Adipose tissue (tissue), 3 donors: ENCODE data around the gene SPI1. TPM values are rescaled to one million over a fixed set of nuclear protein-coding genes. Genes with fewer than 3 reads are reported as not detected.

Experiments used
- H3K27ac ChIP-seq: one replicate; pipeline ENCODE4 v1.5.1; 2013; ENCODE audit warnings: low read depth, low read length
- WGBS, 3 donors: extraction: QIAGEN DNeasy Blood & Tissue Kit; methylation state at CpG; one replicate each; pipeline ENCODE4 v1.1.7; 2013; 5-methylcytosine and 5-hydroxymethylcytosine counted together
- polyA plus RNA-seq, 3 donors: library from polyadenylated mRNA; stranded (reverse); fragments of 200-250 nt; gene quantifications; one replicate each; pipeline ENCODE4 v1.2.3, GENCODE V29; 2013
- donor health status: healthy with polysubstance abuse.
- donor health status: Bipolar disorder and iron deficiency.
- donor health status: healthy.

The SPI1 gene
- polyA plus RNA-seq, 3 donors, result 4.9 to 69.3 (median 49.3) TPM

DNA sequence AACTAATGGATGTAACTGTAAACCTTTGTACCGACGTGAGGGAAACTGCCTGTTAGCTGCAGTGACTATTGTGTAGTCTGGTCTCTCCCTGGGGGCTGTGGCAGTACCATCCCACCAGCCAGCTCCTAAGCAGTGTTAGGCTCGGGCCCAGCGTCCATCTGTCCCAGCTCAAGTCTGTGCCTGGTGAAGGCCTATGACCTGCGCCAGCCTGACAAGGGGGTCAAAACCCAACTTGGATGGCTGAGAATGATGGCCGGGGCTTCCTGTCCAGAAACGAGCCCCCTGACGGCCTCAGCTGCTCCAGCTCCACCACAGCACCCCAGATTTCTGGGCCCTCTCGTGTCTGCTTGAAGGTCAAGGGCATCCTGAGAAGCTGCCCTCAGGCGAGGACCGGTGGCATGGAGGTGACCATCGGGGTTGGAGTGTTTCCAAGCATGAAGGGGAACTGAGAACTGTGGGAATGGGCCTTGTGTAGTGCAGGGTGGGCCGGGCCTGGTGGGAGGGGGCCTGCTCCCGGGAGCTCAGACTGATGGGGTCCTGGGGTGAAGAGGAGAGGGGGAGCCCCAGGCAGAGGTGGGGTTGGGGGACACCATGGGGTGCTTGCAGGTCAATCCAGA is 14.3 kb upstream of the SPI1 start:
- WGBS, 3 donors, result 67 to 82% (median 68%) methylated on average over 14 of the region's 14 CpGs

DNA sequence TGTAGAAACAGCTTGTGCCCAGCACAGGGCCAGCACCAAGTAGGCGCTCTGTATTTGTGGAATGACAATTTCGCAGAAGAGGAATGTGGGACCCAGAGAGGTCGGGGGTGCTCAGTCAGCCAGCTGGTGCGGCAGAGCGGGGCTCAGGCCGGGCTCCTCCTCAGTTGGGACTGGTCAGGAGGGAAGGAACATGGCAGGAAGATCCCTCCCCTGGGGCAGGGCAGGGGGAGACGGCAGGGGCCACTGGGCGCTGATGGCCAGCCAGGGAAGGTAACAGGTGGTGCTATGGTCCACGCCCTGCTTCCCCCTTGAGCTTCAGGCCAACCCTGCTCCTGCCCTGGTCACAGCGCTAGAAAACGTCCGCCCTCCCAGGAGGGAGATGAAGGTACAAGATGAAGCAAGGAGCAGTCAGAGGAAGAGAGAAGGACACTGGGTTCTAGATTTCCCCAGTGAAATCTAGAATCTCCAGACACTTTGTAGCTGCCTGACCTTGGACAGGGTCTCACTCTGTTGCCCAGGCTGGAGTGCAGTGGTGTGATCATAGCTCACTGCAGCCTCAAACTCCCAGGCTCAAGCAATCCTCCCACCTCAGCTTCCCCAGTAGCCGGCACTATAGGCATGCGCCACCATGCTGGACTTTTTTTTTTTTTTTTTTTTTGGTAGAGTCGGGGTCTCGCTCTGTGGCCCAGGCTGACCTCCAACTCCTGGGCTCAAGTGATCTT is 13.5 kb upstream of the SPI1 start:
- no peak overlapping the region for H3K27ac ChIP-seq
- 81 to 92% (median 84%) methylated on average over 16 of the region's 16 CpGs for WGBS, 3 donors

More for the DNA sequence above, 14.3 kb upstream of the SPI1 start:
- peak overlapping the region; percentile 40 for H3K27ac ChIP-seq

DNA sequence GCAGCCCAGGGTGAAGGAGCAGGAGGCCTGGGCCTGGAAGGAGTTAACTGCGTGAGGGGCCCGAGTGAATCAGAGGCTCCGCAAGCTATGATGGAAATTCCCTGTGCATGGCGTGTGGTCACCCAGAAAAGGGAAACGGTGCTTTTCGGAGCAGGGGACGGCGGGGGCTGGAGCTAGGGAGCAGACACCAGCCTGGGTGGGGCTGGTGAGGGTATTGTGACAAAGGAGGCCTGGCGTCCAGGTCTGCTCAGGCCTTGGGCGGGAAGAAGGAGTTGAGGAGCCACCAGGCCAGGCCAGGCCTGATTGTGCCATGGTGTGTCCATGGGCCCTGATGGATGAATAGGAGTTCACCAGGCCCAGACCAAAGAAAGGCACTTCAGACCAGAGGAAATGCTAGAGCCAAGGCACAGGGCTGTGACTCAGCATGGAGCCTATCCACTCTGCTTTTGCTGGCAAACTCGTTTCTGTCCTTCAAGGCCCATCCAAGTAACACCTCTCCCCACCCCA is 12.8 kb upstream of the SPI1 start:
- peak overlapping the region; percentile 40 for H3K27ac ChIP-seq
- 44 to 84% (median 72%) methylated on average over 11 of the region's 11 CpGs for WGBS, 3 donors

DNA sequence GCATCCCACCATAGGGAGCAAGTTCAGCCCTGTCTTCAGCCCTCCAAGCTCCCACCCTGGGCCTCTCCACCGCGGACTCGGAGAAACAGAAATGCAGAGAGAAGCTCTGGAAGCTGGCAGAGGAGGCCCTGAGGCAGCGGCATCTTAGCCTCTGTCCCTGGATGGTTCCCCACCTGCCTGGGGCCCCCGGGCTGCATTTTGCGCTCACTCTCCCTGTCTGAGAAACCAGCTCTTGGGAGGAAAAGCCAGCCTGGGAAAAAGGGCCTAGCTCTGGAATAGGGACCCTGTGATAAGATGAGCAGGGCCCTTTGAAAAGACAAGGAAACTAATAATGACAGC is 12.0 kb upstream of the SPI1 start:
- 91 to 94% (median 93%) methylated on average over 6 of the region's 6 CpGs for WGBS, 3 donors
- H3K27ac ChIP-seq, result no peak overlapping the region

DNA sequence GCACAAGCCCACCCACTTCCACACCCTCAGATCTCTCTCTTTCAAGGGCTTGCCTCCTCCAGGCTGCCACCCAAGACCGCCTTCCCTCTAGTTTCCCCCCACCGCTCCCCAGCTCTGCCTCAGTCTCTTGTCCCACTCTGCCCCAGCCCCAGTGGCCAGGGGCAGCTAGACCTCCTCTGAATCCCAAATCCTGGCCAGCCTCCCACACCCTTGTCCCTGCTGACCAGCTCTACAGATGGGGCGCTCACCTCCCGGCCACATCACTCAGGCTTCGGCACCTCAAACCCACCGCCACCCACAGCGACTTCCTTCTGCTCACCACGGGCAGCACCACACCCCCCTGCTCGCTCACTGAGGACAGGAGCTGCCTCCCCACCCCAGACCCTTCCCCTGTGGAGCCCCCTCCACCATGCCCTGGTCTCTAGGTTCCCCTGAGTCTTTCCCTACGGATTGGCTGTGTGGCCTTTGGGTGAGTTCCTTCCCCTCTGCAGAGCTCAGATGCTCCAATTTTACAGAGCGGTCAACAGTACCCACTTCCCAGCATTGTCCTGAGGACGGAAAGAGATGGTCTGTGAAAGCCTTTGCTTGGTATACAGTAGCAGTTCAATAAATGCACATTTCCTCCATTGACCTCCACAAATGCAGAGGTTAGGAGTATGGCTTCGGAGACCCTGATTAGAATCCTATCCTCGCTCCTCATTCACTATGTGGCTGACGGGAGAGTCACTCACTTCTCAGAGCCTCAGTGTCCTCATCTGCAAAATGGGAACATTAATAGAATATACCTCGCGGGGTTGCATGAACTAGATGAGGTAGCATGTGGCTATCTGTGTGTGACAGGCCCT is 11.5 kb upstream of the SPI1 start:
- WGBS, 3 donors, result 70 to 84% (median 73%) methylated on average over 17 of the region's 17 CpGs
- peak overlapping the region; percentile 76 for H3K27ac ChIP-seq

DNA sequence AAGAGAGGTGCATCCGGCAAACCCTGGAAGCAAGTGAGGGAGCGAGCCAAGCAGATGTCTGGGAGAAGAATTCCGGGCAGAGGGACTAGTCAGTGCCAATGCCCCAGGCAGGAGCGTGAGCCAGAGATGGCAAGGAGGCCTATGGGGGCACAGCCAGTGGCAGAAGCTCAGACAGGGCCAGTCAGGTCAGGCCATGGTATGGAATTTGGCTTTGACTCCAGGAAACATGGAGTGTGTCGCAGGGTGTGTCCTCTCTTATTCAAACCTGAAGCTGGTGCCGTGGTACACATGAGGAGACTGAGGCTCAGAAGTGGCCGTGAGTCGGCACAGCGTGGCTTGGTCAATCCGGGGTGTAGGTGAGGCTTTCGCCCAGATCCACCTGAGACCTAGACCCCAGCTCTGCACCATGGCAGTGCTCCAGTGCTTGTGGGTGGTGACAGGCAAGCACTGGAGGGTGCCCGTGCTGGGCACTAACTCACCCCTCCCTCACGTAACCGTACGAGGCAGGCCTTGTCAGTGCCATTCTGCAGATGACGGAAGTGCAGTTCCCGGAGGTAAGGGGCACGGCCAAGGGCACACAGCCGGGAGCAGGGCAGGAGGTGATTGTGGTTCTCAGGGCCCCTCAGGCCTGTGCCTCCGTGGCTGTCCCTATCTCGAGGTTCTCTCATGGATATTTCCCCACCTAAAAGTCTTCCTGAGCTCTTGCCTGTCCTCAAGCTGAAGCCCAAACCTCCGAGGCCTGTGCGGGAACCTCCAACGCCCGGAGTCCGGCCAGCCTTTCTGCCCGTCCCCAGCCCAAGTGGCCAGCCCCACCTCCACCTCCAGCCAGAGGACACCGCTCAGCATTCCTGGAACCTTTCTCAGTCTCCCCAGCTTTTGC is 10.6 kb upstream of the SPI1 start:
- whole genome bisulfite sequencing, 3 donors, result 64 to 83% (median 74%) methylated on average over 28 of the region's 28 CpGs
- H3K27ac ChIP-seq, result peak overlapping the region; percentile 76

DNA sequence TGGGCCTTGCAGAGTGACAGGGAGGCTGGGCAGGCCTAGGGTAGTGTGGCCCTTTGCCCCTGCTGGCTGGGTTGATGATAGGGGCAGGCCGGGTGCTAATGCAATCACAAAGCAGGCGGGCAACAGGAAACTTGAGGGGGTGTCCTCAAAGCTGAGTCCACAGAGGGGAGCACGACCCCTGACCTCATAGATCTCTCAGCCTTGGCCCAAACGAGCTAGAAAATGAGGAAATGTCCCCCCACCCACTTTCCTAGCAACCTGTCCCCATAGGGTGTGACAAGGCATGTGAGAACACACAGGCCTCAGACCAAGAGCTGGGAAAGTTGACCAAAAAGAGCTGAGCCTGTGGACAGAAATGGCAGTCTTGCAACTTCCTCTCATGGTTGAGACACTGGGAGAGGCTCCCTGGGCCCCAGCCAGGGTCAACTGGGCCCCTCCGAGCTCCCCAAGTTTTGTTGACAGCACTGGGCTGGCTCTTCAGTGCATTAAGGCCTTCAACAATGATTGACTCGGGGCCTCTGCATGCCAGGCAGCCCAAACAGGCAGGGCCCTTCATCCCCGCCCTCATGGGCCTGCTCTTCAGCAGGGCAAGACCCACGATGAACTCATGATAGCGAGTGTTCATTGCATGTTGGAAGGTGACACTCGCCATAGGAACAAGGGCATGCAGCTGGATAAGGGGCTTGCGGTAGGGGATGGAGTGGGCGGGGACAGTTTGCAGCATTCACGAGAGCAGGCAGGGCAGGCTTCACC is 9.8 kb upstream of the SPI1 start:
- H3K27ac ChIP-seq, result peak overlapping the region; percentile 23
- WGBS, 3 donors, result 60 to 77% (median 61%) methylated on average over 13 of the region's 13 CpGs

DNA sequence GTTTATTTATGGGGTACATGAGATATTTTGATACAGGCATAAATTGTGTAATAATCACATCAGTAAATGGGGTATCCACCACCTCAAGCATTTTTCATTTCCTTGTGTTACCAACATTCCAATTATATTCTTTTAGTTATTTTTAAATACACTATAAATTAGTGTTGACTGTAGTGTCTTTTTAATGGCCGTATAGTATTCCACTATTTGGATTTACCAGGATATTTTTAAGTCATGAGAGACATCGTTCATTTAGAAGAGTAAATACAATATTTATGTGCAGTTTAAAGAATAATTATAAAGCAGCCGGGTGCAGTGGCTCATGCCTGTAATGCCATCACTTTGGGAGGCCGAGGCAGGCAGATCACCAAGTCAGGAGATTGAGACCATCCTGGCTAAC is 6.2 kb upstream of the SPI1 start:
- WGBS, 3 donors, result 91 to 97% (median 96%) methylated on average over 4 of the region's 4 CpGs
- no peak overlapping the region for H3K27ac ChIP-seq

DNA sequence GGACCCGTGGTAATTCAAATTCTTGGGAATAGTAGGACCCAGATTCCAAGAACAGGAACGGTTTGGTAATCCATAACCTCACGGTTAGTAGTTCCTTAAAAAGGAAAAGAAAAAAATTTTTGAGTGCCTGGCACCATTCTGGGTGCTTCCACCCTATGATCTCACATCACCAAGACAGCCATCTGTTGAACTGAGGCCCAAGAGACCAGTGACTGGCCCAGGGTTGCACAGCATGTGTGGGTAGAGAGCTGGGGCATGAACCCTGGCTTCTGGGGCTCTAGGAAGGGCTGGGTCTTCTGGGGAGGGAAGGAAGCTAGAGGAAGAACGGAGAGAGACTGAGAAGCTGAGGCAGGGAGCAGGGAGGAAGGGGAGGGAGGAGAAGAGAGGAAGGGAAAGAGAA is 4.7 kb upstream of the SPI1 start:
- 40 to 44% (median 42%) methylated on average over 4 of the region's 4 CpGs for WGBS, 3 donors
- no peak overlapping the region for H3K27ac ChIP-seq

DNA sequence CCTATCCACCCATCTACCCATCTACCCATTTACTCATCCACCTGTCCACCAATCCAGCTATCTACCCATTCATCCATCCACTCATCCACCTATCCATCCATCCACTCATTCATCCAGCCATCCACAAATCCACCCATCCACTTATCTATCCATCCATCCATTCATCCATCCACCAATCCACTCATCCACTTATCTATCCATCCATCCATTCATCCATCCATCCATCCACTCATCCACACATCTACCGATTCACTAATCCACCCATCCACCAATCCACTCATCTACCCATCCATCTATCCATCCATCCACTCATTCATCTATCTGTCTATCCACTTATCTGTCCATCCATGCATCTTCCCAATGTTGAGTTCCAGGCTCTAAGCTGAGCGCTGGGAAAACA is 1.7 kb upstream of the SPI1 start:
- WGBS, 3 donors, result 89 to 97% (median 97%) methylated on average over 2 of the region's 2 CpGs

DNA sequence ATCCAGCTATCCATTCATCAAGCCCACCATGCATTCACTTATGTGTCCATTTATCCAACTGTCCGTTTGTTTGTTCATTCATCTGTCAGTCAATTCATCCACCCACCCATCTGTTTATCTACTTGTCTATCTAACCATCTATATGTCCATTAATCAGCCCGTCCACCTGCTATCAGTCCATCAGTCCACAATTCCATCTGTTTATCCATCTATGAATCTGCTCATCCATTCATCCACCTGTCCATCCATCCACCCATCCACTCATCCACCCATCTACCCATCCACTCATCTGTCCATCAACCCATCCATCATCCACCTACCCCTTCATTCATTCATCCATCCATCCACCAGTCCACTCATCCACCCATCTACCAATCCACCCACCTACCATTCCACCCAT is 970 bp upstream of the SPI1 start:
- WGBS, 3 donors, result 75 to 97% (median 91%) methylated on average over 2 of the region's 2 CpGs
- H3K27ac ChIP-seq, result no peak overlapping the region

More for the DNA sequence above, 1.7 kb upstream of the SPI1 start:
- no peak overlapping the region for H3K27ac ChIP-seq

DNA sequence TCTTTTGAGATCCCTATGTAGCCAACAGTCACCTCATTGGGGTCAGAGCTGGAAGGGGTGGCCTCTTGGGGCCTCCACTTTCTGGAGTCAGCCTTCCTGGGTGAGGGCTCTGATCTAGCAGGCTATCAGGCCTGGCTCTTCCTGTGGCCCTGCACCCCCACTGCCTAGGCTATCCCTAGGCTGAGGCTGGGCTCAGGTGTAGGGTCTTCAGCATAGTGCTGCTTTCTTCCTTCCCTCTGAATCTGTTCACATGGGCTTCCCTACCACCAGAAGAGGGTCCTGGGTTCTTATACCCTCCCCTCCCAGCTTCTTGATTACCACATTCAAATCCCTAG is 456 bp upstream of the SPI1 start:
- H3K27ac ChIP-seq, result no peak overlapping the region

DNA sequence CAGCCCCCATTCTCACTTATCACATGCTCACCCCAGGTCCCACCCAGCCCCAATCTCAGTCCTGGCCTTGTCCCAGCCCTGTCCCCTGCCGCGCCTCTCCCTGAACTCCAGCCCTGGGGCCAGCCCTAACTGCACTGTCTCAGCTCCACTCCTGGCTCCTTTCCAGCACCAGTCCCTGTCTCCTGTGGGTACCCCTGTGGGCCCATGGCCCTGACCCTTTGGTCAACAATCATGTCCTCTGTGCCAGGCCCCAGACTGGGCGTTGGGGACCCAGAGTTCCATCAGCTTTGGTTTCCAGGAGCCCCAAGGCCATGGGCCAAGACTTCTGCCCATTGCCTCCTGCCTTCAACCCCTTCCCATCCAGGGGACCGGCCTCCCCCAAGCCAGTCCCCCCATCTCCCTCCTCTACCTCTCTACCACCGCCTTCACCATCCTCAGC is 757 bp downstream of the SPI1 start:
- H3K27ac ChIP-seq, result peak overlapping the region; percentile 80

DNA sequence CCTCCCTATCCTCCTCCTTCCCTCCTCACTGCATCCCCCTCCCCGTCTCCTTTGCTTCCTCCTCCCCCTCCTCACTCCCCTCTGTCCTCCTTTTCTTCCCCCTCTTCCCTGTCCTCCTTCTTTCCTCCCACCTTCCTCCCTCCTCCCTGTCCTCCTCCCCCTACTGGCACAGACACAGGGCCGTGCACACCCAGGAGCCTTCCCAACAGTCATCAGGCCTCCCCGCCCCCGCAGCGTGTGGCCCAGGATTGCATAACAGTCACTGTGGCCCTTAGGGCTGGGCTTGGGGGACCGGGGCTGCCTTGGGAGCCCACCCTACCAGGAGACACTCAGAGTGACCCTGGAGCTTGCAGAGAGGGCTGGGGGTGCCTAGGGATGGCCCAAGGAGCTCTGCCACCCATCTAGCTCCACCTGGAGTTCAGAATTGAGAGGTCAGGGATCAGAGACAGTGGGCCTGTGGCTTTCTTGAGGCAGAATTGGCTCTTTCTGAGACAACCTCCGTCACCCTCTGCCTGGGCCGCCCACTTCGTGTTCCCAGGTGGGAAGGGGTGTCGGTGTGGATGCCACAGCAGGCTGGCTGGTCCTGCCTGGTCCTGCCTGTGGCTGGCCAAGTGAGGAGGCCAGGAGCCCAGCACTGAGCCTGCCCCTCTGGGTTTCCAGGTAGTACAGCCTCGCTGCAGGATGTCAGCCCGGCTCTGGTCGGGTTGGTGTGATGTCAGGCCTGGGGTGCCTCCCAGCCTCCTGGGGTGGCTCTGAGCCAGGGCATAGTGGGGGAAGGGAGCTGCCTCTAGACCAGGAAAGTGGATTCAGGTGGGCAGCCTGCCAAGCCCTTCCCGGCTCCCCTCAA is 1.6 kb downstream of the SPI1 start:
- H3K27ac ChIP-seq, result no peak overlapping the region
- WGBS, 3 donors, result 46 to 65% (median 52%) methylated on average over 13 to 14 of the region's 14 CpGs

More for the DNA sequence above, 757 bp downstream of the SPI1 start:
- 57 to 84% (median 67%) methylated on average over 5 of the region's 5 CpGs for WGBS, 3 donors

DNA sequence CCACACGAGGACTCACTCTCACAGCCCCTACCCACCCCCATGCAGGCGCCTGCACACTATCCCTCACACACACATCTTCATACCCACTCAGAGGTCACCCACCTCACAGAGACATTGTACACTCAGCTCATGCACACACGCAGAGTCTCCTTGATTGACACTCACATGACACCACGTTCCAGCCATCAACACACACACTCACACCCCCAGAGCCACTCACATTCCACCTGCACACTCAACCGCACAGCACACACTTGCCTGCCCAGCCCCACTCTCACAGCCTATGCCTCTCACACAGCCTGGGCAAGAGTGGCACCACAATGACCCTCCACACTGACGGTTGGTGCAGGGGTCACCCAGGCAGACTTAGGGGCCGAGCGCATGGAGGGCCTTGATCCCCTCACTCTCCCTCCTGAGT is 2.2 kb downstream of the SPI1 start:
- H3K27ac ChIP-seq, result no peak overlapping the region
- WGBS, 3 donors, result 56 to 82% (median 72%) methylated on average over 8 of the region's 8 CpGs

DNA sequence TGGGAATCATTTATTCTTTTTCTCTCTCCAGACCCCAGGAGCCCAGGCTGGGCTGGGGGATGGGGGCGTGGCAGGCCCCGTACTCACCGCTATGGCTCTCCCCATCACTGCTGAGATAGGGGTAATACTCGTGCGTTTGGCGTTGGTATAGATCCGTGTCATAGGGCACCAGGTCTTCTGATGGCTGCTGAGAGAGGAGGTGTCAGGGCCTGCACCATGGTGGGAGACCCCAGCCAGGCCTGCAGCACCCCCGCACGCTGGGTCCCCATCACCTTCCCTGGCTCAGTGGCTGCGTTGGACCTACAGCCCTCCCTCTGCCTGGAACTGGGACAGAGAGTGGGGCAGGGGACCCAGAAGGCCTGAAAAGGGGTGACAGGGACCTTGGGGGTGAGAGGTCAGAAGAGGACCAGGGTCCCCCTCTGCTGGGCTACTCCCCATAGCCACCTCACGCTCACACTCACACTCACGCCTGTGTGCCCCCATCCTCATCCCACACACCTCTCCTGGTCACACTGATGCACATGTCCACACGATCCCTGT is 2.7 kb downstream of the SPI1 start:
- no peak overlapping the region for H3K27ac ChIP-seq
- 82 to 88% (median 83%) methylated on average over 13 of the region's 13 CpGs for WGBS, 3 donors

DNA sequence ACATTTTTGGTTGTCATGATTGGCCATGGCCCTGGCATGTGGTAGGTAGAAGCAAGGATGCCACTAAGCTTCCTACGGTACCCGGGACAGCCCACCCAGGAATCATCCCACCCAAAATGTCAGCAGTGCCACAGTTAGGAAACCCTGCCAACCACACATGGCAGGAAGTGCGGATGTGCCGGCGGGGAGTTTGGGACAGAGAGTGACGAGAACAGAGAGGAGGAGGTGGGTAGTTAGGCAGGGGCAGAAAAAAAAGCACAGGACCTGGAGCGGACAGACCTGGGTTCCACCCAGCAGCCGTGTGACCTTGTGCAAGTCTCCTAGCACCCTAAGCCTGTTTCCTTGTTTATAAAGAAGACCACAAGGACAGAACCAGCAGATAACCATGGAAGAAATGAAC is 3.3 kb downstream of the SPI1 start:
- 47 to 82% (median 62%) methylated on average over 8 of the region's 8 CpGs for WGBS, 3 donors
- H3K27ac ChIP-seq, result no peak overlapping the region
